Esophagus squamous epithelium (tissue), 5 donors: ENCODE measurements around the gene OR2M4. TPM values are rescaled to one million over a fixed set of nuclear protein-coding genes. Genes with fewer than 3 reads are reported as not detected.
A peak's percentile ranks its signal among the peaks of the same experiment; 100 is the strongest.
"Not testable (repeated sequence)": the region's sequence is repeated elsewhere in the genome, so short reads cannot be mapped to it uniquely, and the experiment has no call there.

Experiments used
- DNase-seq: peaks from one replicate; lab custom pipeline; 2025; lab: John Stamatoyannopoulos, UW
- H3K27ac ChIP-seq, 4 donors: fragments of 200-600 bp; sonication (generic); one replicate each; pipeline ENCODE4 v1.5.1; 2016 to 2019; ENCODE audit warnings: mild to moderate bottlenecking in 1 of 4
- H3K27me3 ChIP-seq, 4 donors: fragments of 200-600 bp; sonication (generic); 1 replicate in 3 of 4; 2 replicates in 1 of 4; pipeline versions ENCODE4 v1.5.1 to v1.6.0; 2017 to 2021; ENCODE audit warnings: antibody characterized with exemption in 1 of 4
- H3K36me3 ChIP-seq, 3 donors: fragments of 200-600 bp; sonication (generic); one replicate each; pipeline ENCODE4 v1.5.1; 2016 to 2019
- H3K4me1 ChIP-seq, 3 donors: fragments of 200-600 bp; sonication (generic); one replicate each; pipeline ENCODE4 v1.5.1; 2017 to 2019
- H3K4me3 ChIP-seq, 4 donors: fragments of 200-600 bp; sonication (generic); 1 replicate in 3 of 4; 2 replicates in 1 of 4; pipeline ENCODE4 v1.5.1; 2016 to 2019; ENCODE audit warnings: mild to moderate bottlenecking in 2 of 4, moderate library complexity in 1 of 4
- H3K9me3 ChIP-seq, 3 donors: fragments of 200-600 bp; sonication (generic); one replicate each; pipeline ENCODE4 v1.5.1; 2016 to 2019
- POLR2A ChIP-seq, 4 donors: fragments of 450-650 bp; IDR thresholded peaks; one replicate each; pipeline ENCODE4 v1.6.1; 2017; ENCODE audit warnings: antibody characterized with exemption in 4 of 4, mild to moderate bottlenecking in 4 of 4, moderate library complexity in 3 of 4
- WGBS, 2 donors: methylation state at CpG; one replicate each; pipeline ENCODE4 v1.1.5; 2018; 5-methylcytosine and 5-hydroxymethylcytosine counted together
- intact Hi-C: fragments of 100-400 bp; cut with DNase I; formaldehyde crosslinking; loops from one replicate; pipeline ENCODE4 v1.15.0; 2022
- total RNA-seq, 4 donors: library from RNA; depleted of rRNA; stranded (reverse); fragments of >200 nt; gene quantifications; one replicate each; pipeline ENCODE4 v1.1.0, GENCODE V29; 2016
- TF ChIP-seq, protein P1 (sequence below), 6 experiments: fragments of 450-650 bp in 4 of 6; fragments of 200-600 bp in 2 of 6; sonication (generic) in 2 of 6; IDR thresholded peaks; one replicate each; pipeline ENCODE4 v1.5.1; 2016 to 2019; ENCODE audit warnings: antibody characterized with exemption in 6 of 6, mild to moderate bottlenecking in 4 of 6, moderate library complexity in 4 of 6
- donor health status: DM: yes; HTN: yes; CAD: no.

OR2M4 gene
- total RNA-seq, 4 donors from 2014 or later, result not detected

DNA sequence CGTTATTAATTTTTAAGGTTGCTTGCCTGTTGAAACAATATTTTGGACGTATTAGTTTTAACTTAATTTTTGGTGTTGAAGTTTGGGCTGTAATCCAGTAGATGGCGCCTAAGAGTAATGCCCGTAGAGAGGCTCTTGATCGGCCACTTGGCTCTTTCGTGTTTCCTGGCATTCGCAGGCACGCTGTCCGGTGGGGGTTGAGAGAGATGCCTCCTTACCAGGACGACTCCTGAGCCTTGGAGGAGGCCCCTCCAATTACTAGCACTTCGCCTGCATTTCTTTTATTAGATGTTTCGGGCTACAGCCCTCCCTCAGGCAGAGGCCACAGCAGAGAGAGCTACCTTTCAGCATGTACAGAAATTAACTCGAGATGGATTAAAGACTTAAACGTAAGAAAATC lies 12.0 kb downstream of the OR2M4 start:
- no peak for DNase-seq
- 9 to 10% methylated on average over 14 of the region's 14 CpGs for WGBS, 2 donors
- intact Hi-C loops, result no loop called here

DNA sequence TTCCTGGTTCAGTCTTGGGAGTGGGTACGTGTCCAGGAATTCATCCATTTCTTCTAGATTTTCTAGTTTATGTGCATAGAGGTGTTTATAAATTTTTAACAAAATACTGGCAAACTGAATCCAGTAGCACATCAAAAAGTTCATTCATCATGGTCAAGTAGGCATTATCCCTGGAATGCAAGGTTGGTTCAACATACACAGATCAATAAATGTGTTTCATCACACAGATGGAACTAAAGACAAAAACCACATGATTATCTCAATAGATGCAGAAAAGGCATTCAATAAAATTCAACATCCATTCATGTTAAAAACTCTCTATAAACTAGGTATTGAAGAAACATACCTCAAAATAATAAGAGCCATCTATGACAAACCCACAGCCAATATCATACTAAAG lies 28.1 kb downstream of the OR2M4 start:
- DNase-seq, H3K36me3 ChIP-seq, intact Hi-C loops, H3K27me3 ChIP-seq, H3K27ac ChIP-seq, H3K4me3 ChIP-seq, H3K4me1 ChIP-seq: not testable (repeated sequence)
- peaks cover 0 to 11% (median 0%) of the 10 kb centered on the region in 3 donors for H3K9me3 ChIP-seq
- 43 to 65% methylated on average over 1 of the region's 1 CpG for WGBS, 2 donors

More for the DNA sequence above, 12.0 kb downstream of the OR2M4 start:
- H3K4me1 ChIP-seq, result no peaks in the 10 kb centered on the region
- no peaks in the 10 kb centered on the region for H3K27me3 ChIP-seq
- no peaks in the 10 kb centered on the region for H3K36me3 ChIP-seq
- no peak for TF ChIP-seq POLR2A (IDR thresholded peaks at IDR 0.05)
- TF ChIP-seq, protein P1, sequence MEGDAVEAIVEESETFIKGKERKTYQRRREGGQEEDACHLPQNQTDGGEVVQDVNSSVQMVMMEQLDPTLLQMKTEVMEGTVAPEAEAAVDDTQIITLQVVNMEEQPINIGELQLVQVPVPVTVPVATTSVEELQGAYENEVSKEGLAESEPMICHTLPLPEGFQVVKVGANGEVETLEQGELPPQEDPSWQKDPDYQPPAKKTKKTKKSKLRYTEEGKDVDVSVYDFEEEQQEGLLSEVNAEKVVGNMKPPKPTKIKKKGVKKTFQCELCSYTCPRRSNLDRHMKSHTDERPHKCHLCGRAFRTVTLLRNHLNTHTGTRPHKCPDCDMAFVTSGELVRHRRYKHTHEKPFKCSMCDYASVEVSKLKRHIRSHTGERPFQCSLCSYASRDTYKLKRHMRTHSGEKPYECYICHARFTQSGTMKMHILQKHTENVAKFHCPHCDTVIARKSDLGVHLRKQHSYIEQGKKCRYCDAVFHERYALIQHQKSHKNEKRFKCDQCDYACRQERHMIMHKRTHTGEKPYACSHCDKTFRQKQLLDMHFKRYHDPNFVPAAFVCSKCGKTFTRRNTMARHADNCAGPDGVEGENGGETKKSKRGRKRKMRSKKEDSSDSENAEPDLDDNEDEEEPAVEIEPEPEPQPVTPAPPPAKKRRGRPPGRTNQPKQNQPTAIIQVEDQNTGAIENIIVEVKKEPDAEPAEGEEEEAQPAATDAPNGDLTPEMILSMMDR (IDR thresholded peaks at IDR 0.05), result peak in 2 of 6 experiments; percentile 36 to 41
- no peaks in the 10 kb centered on the region for H3K9me3 ChIP-seq
- no peak overlapping the region for H3K27ac ChIP-seq
- no peak overlapping the region for H3K4me3 ChIP-seq

GRCh38 chr1:248268178-248268577 lies 37.0 kb downstream of the OR2M4 start:
- H3K27ac ChIP-seq, result no peak overlapping the region
- WGBS, 2 donors, result 51 to 56% methylated on average over 4 of the region's 4 CpGs
- H3K9me3 ChIP-seq, result no peaks in the 10 kb centered on the region
- no peaks in the 10 kb centered on the region for H3K36me3 ChIP-seq
- no peak for DNase-seq
- H3K27me3 ChIP-seq, result no peaks in the 10 kb centered on the region
- no peaks in the 10 kb centered on the region for H3K4me1 ChIP-seq
- TF ChIP-seq POLR2A (IDR thresholded peaks at IDR 0.05), result no peak
- TF ChIP-seq, protein P1 (IDR thresholded peaks at IDR 0.05), result no peak
- intact Hi-C loops, result no loop called here
- H3K4me3 ChIP-seq, result no peak overlapping the region

DNA sequence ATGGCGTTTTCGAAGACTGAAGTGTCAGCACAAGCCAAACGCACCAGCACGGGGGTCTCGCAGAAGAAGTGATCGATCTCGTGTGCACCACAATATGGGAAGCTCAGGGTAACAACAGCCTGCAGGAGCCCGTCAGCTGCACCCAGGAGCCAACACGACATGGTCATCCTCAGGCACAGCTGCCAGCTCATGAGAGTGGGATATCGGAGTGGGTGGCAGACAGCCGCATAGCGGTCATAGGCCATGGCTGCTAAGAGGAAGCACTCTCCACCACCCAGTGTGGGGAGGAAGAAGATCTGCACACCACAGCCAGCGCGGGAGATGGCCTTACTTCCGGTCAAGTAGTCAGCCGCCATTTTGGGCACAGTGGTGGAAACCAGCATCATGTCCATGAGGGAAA lies 42.0 kb downstream of the OR2M4 start:
- WGBS, 2 donors, result 93% methylated on average over 3 of the region's 16 CpGs; no CpG with 5 or more reads in 1 of the 2 donors
- H3K4me1 ChIP-seq, DNase-seq, H3K4me3 ChIP-seq, H3K9me3 ChIP-seq, H3K27me3 ChIP-seq, H3K27ac ChIP-seq, intact Hi-C loops, H3K36me3 ChIP-seq: not testable (repeated sequence)

DNA sequence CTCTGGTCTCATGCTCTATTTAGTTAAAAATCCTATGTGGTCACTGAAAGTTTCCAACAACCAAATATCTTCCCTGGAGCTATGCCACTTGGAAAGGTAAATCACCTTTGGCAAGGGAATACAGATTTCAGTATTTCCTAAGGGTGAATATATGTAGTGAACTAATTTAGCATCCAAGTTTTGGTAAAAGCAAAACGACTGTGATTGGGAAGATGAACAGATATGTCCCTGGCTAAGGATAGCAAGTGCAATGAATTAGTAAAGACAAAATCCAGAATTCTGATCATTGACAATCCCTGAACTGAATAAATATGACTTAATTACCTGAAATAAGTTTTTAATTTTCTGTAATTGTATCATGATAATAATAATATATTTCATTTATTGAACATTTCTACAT lies 46.7 kb downstream of the OR2M4 start, which contains the start of gene OR2T33:
Gene OR2T33 (minus strand): TSS at position 101 of the 400 bp plus-strand sequence. CDS start 4,162 bp downstream, outside the sequence.
- no peak within 1 kb of the TSS for H3K4me3 ChIP-seq
- TF ChIP-seq, protein P1 (IDR thresholded peaks at IDR 0.05), result no peak
- no peak for TF ChIP-seq POLR2A (IDR thresholded peaks at IDR 0.05)
- H3K36me3 ChIP-seq, result no peaks in the 10 kb centered on the region
- intact Hi-C loops, result no loop called here
- no peaks in the 10 kb centered on the region for H3K9me3 ChIP-seq
- no peaks in the 10 kb centered on the region for H3K27me3 ChIP-seq
- no peaks in the 10 kb centered on the region for H3K4me1 ChIP-seq
- 29 to 42% methylated on average over 1 of the region's 1 CpG for whole genome bisulfite sequencing, 2 donors
- DNase-seq, result no peak
- H3K27ac ChIP-seq, result no peak within 1 kb of the TSS

GRCh38 chr1:248288391-248288790 lies 57.2 kb downstream of the OR2M4 start:
- H3K4me3 ChIP-seq, result no peak overlapping the region
- TF ChIP-seq, protein P1 (IDR thresholded peaks at IDR 0.05), result no peak
- TF ChIP-seq POLR2A (IDR thresholded peaks at IDR 0.05), result no peak
- intact Hi-C loops, result no loop called here
- no peaks in the 10 kb centered on the region for H3K36me3 ChIP-seq
- H3K27me3 ChIP-seq, result no peaks in the 10 kb centered on the region
- no peak overlapping the region for H3K27ac ChIP-seq
- 36 to 44% methylated on average over 6 of the region's 6 CpGs for WGBS, 2 donors
- no peaks in the 10 kb centered on the region for H3K9me3 ChIP-seq
- no peaks in the 10 kb centered on the region for H3K4me1 ChIP-seq
- DNase-seq, result no peak

Other genes starting within 250 kb of the OR2M4 start
- gene OR2L5, start 217.8 kb upstream of the OR2M4 start, total RNA-seq, result not detected
- gene OR2L2, start 201.3 kb upstream of the OR2M4 start, total RNA-seq, result not detected
- not detected for gene OR2L3, start 184.6 kb upstream of the OR2M4 start, total RNA-seq
- gene OR2L13, start 136.2 kb upstream of the OR2M4 start, total RNA-seq, result not detected
- gene OR2M5, start 86.3 kb upstream of the OR2M4 start, total RNA-seq, result not detected
- not detected for gene OR2M2, start 56.6 kb upstream of the OR2M4 start, total RNA-seq
- gene OR2M3, start 34.2 kb upstream of the OR2M4 start, total RNA-seq, result not detected
- not detected for gene OR2T33, start 46.6 kb downstream of the OR2M4 start, total RNA-seq
- gene OR2T12, start 72.0 kb downstream of the OR2M4 start, total RNA-seq, result not detected
- gene OR2M7, start 93.2 kb downstream of the OR2M4 start, total RNA-seq, result not detected
- not detected for gene OR14C36, start 117.4 kb downstream of the OR2M4 start, total RNA-seq
- not detected for gene OR2T4, start 130.2 kb downstream of the OR2M4 start, total RNA-seq
- not detected for gene OR2T6, start 144.3 kb downstream of the OR2M4 start, total RNA-seq
- not detected for gene OR2T1, start 171.6 kb downstream of the OR2M4 start, total RNA-seq
- not detected for gene OR2T2, start 214.2 kb downstream of the OR2M4 start, total RNA-seq
- not detected for gene OR2T3, start 241.9 kb downstream of the OR2M4 start, total RNA-seq